ENCODE results near the gene NUMB.

The NUMB gene

DNA sequence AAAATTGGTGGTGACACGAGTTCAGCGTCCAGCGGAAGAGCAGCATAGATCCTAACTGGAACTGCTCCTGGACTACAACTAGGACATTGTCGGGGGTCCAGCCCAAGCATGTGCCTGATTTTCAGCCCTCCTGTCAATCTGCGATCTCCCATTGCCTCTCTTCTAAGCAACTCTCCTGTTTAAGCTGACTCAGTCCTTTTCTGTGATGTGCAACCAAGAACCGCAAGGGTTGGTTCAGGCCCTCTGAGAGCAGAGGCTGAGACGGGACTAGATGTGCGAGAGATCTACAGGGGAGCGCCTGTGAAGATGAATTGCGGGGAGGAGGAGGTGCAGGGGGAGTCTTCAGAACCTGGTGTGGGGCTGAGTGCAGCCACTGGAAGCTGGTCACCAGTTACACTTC is 224.8 kb downstream of the NUMB start:
- TF ChIP-seq, protein P1, sequence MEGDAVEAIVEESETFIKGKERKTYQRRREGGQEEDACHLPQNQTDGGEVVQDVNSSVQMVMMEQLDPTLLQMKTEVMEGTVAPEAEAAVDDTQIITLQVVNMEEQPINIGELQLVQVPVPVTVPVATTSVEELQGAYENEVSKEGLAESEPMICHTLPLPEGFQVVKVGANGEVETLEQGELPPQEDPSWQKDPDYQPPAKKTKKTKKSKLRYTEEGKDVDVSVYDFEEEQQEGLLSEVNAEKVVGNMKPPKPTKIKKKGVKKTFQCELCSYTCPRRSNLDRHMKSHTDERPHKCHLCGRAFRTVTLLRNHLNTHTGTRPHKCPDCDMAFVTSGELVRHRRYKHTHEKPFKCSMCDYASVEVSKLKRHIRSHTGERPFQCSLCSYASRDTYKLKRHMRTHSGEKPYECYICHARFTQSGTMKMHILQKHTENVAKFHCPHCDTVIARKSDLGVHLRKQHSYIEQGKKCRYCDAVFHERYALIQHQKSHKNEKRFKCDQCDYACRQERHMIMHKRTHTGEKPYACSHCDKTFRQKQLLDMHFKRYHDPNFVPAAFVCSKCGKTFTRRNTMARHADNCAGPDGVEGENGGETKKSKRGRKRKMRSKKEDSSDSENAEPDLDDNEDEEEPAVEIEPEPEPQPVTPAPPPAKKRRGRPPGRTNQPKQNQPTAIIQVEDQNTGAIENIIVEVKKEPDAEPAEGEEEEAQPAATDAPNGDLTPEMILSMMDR (IDR thresholded peaks at IDR 0.05): no peak

DNA sequence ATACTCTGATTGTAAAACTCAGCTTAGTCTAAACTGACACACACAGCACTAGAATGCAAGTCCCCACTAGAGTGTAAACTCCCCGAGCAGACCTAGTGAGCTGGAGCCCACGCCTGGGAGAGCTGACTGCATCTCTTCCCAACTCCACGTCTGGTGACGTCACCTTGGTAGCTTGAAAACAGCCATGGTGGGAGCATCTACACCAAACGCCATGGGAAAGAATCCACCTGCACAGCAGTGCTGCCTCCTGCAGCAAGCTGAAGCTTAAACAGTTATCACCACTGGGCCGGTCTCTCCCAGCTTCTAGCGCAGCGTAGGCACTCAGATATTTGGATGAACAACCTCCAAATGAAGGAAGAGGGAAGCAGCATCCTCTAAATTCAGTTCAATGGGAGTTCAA is 225.4 kb downstream of the NUMB start:
- H3K27me3 ChIP-seq (ENCODE audit: control insufficient read depth, insufficient read depth, low read length): no peaks in the 10 kb centered on the region

More for the DNA sequence above, 224.8 kb downstream of the NUMB start:
- Histone ChIP-seq H3K9ac (no peak overlapping the region), H3K36me3 (ENCODE audit: control insufficient read depth, insufficient read depth, low read length) (no peaks in the 10 kb centered on the region), H3K9me3 (ENCODE audit: control insufficient read depth, low read length) (no peaks in the 10 kb centered on the region), H3K79me2 (no peaks in the 10 kb centered on the region), H3K4me2 (ENCODE audit: low read length) (no peak overlapping the region), H3K4me3 (ENCODE audit: low read depth, low read length) (no peak overlapping the region), H3K4me1 (no peaks in the 10 kb centered on the region), H2AFZ (no peak overlapping the region), H3K27me3 (ENCODE audit: control insufficient read depth, insufficient read depth, low read length) (no peaks in the 10 kb centered on the region), H3K27ac (no peak overlapping the region)

DNA sequence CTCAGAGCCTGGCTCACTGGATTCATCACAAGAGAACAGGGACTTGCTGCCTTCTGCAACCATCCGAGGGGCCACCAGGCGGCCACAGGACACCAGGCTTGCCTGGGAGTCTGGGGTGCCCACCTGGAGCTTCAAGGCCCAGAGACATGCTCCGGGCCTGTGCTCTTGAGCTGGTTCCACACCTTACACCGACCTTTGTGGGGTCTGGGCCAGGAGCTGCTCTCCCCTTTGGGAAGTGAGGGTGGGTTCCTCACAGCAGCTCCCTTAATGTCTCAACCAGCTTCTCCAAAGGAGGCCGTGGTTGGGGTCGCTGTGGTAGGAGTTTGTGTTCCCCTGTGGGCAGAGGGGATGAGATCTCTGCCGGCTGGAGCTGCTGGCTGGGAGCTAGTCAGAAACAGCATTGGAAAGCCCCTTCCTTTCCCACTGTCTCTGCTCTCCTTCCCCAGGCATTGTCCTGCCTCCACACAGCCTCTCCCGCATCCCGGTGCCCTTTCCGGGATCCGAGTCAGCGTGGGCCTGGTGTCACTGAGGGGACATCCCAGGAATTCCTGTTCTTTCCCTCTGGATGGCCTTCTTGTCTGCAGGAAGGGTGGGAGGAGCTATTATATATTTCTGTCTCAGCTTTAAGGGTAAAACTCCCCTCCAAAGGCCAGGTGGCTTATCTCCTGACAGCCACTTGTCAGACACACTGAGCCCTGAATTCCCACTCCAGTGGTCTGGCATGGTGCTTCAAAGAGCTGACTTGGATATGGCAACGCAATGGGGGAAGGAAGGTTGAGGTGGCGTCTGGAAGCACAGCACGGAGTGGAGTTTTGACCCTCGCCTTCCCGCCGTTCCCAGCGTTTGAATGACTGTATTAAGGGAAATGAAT is 226.1 kb downstream of the NUMB start:
- no peak overlapping the region for H2AFZ ChIP-seq
- H3K27me3 ChIP-seq (ENCODE audit: control insufficient read depth, insufficient read depth, low read length): no peaks in the 10 kb centered on the region
- H3K4me2 ChIP-seq (ENCODE audit: low read length): no peak overlapping the region
- H3K27ac ChIP-seq: no peak overlapping the region
- no peaks in the 10 kb centered on the region for H3K9me3 ChIP-seq (ENCODE audit: control insufficient read depth, low read length)
- no peaks in the 10 kb centered on the region for H3K79me2 ChIP-seq
- TF ChIP-seq, protein P1 (IDR thresholded peaks at IDR 0.05): peak; percentile 14
- H3K9ac ChIP-seq: no peak overlapping the region
- no peaks in the 10 kb centered on the region for H3K36me3 ChIP-seq (ENCODE audit: control insufficient read depth, insufficient read depth, low read length)
- no peaks in the 10 kb centered on the region for H3K4me1 ChIP-seq
- no peak overlapping the region for H3K4me3 ChIP-seq (ENCODE audit: low read depth, low read length)

More for the DNA sequence above, 225.4 kb downstream of the NUMB start:
- no peak overlapping the region for H3K9ac ChIP-seq
- H3K4me3 ChIP-seq (ENCODE audit: low read depth, low read length): no peak overlapping the region
- TF ChIP-seq, protein P1 (IDR thresholded peaks at IDR 0.05): no peak
- no peaks in the 10 kb centered on the region for H3K9me3 ChIP-seq (ENCODE audit: control insufficient read depth, low read length)
- no peak overlapping the region for H2AFZ ChIP-seq
- H3K79me2 ChIP-seq: no peaks in the 10 kb centered on the region
- H3K36me3 ChIP-seq (ENCODE audit: control insufficient read depth, insufficient read depth, low read length): no peaks in the 10 kb centered on the region
- H3K4me1 ChIP-seq: no peaks in the 10 kb centered on the region
- H3K4me2 ChIP-seq (ENCODE audit: low read length): no peak overlapping the region
- H3K27ac ChIP-seq: no peak overlapping the region

DNA sequence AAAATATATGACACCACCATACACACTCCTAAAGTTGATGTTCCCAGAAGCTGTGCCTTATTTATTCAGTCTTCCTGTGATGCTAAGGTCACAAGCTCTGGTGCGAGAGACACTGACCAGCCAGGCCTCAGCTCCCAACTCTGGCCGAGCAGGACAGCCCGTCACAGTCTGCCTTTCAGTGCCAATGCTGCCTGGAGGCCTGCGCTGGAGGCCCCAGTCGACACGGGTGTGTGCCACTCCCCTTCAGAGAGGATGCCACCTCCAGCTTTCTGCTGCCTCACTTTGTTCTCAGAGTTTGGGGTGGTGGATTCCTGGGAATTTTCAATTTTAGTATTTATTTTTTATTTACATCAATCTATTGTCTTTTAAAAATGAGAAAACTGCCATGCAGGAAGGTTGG is 228.3 kb downstream of the NUMB start:
- Histone ChIP-seq H2AFZ (no peak overlapping the region), H3K79me2 (no peaks in the 10 kb centered on the region), H3K27ac (no peak overlapping the region), H3K9ac (no peak overlapping the region), H3K4me1 (no peaks in the 10 kb centered on the region), H3K27me3 (ENCODE audit: control insufficient read depth, insufficient read depth, low read length) (no peaks in the 10 kb centered on the region), H3K4me2 (ENCODE audit: low read length) (no peak overlapping the region), H3K4me3 (ENCODE audit: low read depth, low read length) (no peak overlapping the region), H3K9me3 (ENCODE audit: control insufficient read depth, low read length) (no peaks in the 10 kb centered on the region), H3K36me3 (ENCODE audit: control insufficient read depth, insufficient read depth, low read length) (no peaks in the 10 kb centered on the region)
- TF ChIP-seq, protein P1 (IDR thresholded peaks at IDR 0.05): no peak

All from parathyroid adenoma (tissue), 2 donors.